ENCODE measurements around the gene ZNF30. TPM values are rescaled to one million over a fixed set of nuclear protein-coding genes. Genes with fewer than 3 reads are reported as not detected.

ZNF30 gene
- total and polyA plus RNA-seq, 8 donors, result 0.58 to 6.1 (median 2.9) TPM; not detected in 1

DNA sequence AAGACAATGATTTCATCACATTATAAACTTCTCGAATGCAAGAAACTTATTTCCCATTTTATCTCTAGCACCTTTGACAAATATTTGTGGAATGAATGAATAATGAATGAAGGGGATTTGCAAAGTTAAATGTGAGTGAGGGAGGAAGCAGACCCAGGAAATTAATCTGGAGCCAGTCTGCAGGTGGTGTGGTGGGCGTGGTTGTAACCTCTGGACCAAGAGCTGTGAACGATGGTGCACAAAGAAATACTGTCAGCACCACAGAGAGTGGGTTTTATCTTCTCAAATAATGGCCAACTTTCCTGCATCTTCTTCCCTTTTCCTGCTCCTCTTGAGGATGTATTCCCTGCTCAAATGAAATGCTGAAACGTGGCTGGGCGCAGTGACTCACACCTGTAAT is 48.4 kb downstream of the ZNF30 start:
- DNase-seq, result no peak

DNA sequence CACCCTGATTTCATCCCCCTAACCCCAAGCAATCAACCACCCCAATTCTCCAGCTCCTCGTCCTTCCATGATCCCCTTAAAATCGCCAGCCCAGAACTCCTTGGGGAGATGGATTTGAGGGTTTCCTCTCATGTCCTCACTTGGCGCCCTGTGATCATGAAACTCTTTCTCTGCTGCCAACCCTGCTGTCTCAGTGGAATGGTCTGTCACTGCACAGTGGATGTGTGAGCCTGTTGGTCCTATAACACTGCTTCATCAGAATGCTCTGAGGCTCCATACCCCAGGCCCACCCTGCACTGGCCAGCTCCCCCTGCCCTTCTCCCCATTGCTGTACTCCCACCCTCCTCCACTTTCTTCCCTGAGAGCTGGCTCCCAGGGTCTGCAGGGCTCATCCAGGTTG is 49.9 kb downstream of the ZNF30 start:
- no peaks in the 10 kb centered on the region for H3K36me3 ChIP-seq
- no peak for TF ChIP-seq POLR2AphosphoS5 (IDR thresholded peaks at IDR 0.05)
- TF ChIP-seq, protein P1, sequence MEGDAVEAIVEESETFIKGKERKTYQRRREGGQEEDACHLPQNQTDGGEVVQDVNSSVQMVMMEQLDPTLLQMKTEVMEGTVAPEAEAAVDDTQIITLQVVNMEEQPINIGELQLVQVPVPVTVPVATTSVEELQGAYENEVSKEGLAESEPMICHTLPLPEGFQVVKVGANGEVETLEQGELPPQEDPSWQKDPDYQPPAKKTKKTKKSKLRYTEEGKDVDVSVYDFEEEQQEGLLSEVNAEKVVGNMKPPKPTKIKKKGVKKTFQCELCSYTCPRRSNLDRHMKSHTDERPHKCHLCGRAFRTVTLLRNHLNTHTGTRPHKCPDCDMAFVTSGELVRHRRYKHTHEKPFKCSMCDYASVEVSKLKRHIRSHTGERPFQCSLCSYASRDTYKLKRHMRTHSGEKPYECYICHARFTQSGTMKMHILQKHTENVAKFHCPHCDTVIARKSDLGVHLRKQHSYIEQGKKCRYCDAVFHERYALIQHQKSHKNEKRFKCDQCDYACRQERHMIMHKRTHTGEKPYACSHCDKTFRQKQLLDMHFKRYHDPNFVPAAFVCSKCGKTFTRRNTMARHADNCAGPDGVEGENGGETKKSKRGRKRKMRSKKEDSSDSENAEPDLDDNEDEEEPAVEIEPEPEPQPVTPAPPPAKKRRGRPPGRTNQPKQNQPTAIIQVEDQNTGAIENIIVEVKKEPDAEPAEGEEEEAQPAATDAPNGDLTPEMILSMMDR (IDR thresholded peaks at IDR 0.05), result no peak
- no peak for TF ChIP-seq POLR2A (IDR thresholded peaks at IDR 0.05)
- no peaks in the 10 kb centered on the region for H3K27me3 ChIP-seq
- H3K9me3 ChIP-seq, result peaks cover 0 to 9% (median 3%) of the 10 kb centered on the region in 4 donors
- 85 to 96% (median 93%) methylated on average over 3 of the region's 3 CpGs for WGBS, 5 donors
- H3K4me3 ChIP-seq, result no peak overlapping the region
- intact Hi-C loops (cut with DNase I; ENCODE audit: low total_unique reads), result no loop called here
- H3K27ac ChIP-seq, result no peak overlapping the region
- DNase-seq, result no peak
- H3K4me1 ChIP-seq, result peaks cover 0 to 29% (median 13%) of the 10 kb centered on the region in 4 donors

More for the DNA sequence above, 48.4 kb downstream of the ZNF30 start:
- Histone ChIP-seq H3K4me1 (peaks cover 0 to 29% (median 13%) of the 10 kb centered on the region in 4 donors), H3K9me3 (peaks cover 0 to 9% (median 3%) of the 10 kb centered on the region in 4 donors), H3K27me3 (no peaks in the 10 kb centered on the region), H3K27ac (peak overlapping the region in 1 of 5 donors; percentile 10), H3K36me3 (no peaks in the 10 kb centered on the region), H3K4me3 (no peak overlapping the region)
- TF ChIP-seq POLR2A (IDR thresholded peaks at IDR 0.05), result no peak
- TF ChIP-seq, protein P1 (IDR thresholded peaks at IDR 0.05), result no peak
- no peak for TF ChIP-seq EP300 (IDR thresholded peaks at IDR 0.05)
- TF ChIP-seq POLR2AphosphoS5 (IDR thresholded peaks at IDR 0.05), result no peak
- intact Hi-C loops (cut with DNase I; ENCODE audit: low total_unique reads), result no loop called here
- WGBS, 5 donors, result 40 to 62% (median 50%) methylated on average over 5 of the region's 5 CpGs

DNA sequence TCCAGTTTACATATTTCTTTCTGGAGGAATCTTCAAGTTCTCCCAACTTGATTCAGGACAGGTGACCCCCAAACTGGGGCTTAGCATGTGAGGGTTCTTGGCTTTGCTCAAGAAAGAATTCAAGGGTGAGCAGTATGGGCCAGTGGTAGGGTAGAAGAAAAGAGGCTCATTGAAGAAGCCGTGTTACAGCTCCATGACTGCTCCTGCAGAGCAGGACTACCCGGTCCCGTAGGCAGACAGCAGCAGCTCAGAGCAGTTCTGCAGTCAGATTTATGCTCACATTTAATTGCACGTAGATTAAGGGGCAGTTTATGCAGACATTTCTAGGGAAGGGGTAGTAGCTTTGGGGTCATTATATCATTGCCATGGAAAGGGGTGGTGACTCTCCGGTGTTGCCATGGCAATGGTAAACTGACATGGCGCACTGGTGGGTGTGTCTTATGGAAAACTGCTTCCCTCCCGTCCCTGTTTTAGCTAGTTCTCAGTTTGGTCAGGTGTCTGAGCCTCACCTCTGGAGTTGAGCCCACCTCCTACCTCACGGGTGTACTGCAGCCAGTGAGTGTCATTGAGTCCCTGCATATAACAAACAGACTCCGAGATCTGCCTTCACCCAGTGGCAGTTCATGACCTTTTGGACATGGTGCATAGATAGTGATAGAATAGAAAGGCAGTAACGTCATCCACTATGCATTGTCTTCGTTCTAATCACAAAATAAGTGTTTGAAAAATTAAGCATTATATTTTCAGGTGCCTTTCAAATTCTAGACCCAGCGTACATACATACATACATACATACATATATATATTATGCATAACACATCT is 53.3 kb downstream of the ZNF30 start:
- DNase-seq, result no peak
- TF ChIP-seq POLR2A (IDR thresholded peaks at IDR 0.05) (no peak), EP300 (IDR thresholded peaks at IDR 0.05) (no peak), POLR2AphosphoS5 (IDR thresholded peaks at IDR 0.05) (no peak)
- TF ChIP-seq, protein P1 (IDR thresholded peaks at IDR 0.05), result no peak
- WGBS, 5 donors, result 74 to 86% (median 83%) methylated on average over 12 of the region's 12 CpGs

DNA sequence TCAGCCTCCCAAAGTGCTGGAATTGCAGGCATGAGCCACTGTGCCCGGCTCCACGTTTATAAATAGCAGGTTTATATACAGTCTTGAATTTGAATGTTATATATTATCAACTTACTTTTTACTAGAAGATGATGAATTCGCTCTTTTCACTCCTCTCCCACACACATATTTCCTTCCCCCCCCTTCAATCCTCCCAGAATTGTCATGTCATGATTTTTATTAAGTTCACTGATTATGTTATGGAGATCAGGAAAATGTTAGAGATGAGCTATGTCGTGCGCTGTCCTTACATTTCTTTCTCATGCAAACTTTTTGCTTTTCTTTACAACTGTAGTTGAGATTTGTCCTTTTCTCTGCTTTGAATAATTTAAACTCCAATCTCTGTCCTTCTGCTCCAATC is 55.6 kb downstream of the ZNF30 start:
- intact Hi-C loops (cut with DNase I; ENCODE audit: low total_unique reads), result no loop called here

More for the DNA sequence above, 53.3 kb downstream of the ZNF30 start:
- Histone ChIP-seq H3K4me1 (peaks cover 0 to 9% (median 3%) of the 10 kb centered on the region in 4 donors), H3K9me3 (peaks cover 0 to 9% (median 3%) of the 10 kb centered on the region in 4 donors), H3K27me3 (no peaks in the 10 kb centered on the region), H3K36me3 (no peaks in the 10 kb centered on the region), H3K27ac (no peak overlapping the region), H3K4me3 (no peak overlapping the region)
- intact Hi-C loops (cut with DNase I; ENCODE audit: low total_unique reads), result no loop called here

More for the DNA sequence above, 55.6 kb downstream of the ZNF30 start:
- peaks cover 0 to 12% (median 11%) of the 10 kb centered on the region in 4 donors for H3K4me1 ChIP-seq
- H3K9me3 ChIP-seq, result no peaks in the 10 kb centered on the region
- TF ChIP-seq POLR2AphosphoS5 (IDR thresholded peaks at IDR 0.05), result no peak
- TF ChIP-seq EP300 (IDR thresholded peaks at IDR 0.05), result no peak
- TF ChIP-seq, protein P1 (IDR thresholded peaks at IDR 0.05), result no peak
- TF ChIP-seq POLR2A (IDR thresholded peaks at IDR 0.05), result no peak
- no peak for DNase-seq
- H3K4me3 ChIP-seq, result no peak overlapping the region
- H3K27me3 ChIP-seq, result no peaks in the 10 kb centered on the region
- no peak overlapping the region for H3K27ac ChIP-seq
- no peaks in the 10 kb centered on the region for H3K36me3 ChIP-seq
- WGBS, 5 donors, result 72 to 83% (median 78%) methylated on average over 5 of the region's 5 CpGs

All from stomach (tissue), 9 donors.